Measurements from ENCODE around the gene ZBTB12. TPM values are rescaled to one million over a fixed set of nuclear protein-coding genes. Genes with fewer than 3 reads are reported as not detected.

ZBTB12 gene
- total and polyA plus RNA-seq, 2 experiments from 2014 or later = 4.4 TPM; not detected in 1

GRCh38 chr6:31851485-31851832 is 50.4 kb downstream of the ZBTB12 start:
- H3K4me1 ChIP-seq (ENCODE audit: insufficient read depth) = peaks cover 8% of the 10 kb centered on the region
- H3K27me3 ChIP-seq = no peaks in the 10 kb centered on the region
- WGBS (ENCODE audit: low lambda C conversion rate, missing lambda C conversion rate) = 59% methylated on average over 2 of the region's 2 CpGs
- H2AFZ ChIP-seq = no peak overlapping the region
- peak overlapping the region; percentile 96 for H3K27ac ChIP-seq
- TF ChIP-seq EZH2phosphoT487 (IDR thresholded peaks at IDR 0.05; ENCODE audit: low read depth, severe bottlenecking, unreplicated experiment) (no peak), EZH2 (IDR thresholded peaks at IDR 0.05; ENCODE audit: borderline replicate concordance) (no peak), CTCF (IDR thresholded peaks at IDR 0.05; ENCODE audit: poor library complexity) (no peak)
- H3K9me3 ChIP-seq (ENCODE audit: low read depth) = no peaks in the 10 kb centered on the region
- no peaks in the 10 kb centered on the region for H4K20me1 ChIP-seq (ENCODE audit: insufficient read depth, poor library complexity, severe bottlenecking)
- no peaks in the 10 kb centered on the region for H3K36me3 ChIP-seq (replicated peaks; ENCODE audit: insufficient read depth, low read depth)
- peak overlapping the region; percentile 35 for H3K4me2 ChIP-seq
- H3K4me3 ChIP-seq = no peak overlapping the region
- no peaks in the 10 kb centered on the region for H3K79me2 ChIP-seq
- DNase-seq (ENCODE audit: low spot score) = no peak
- H3K9me2 ChIP-seq (replicated peaks; ENCODE audit: insufficient read depth) = no peaks in the 10 kb centered on the region

- no peaks in the 10 kb centered on the region for H3K36me3 ChIP-seq (replicated peaks; ENCODE audit: insufficient read depth, low read depth)
- H3K27me3 ChIP-seq = no peaks in the 10 kb centered on the region
- TF ChIP-seq EZH2phosphoT487 (IDR thresholded peaks at IDR 0.05; ENCODE audit: low read depth, severe bottlenecking, unreplicated experiment) (no peak), EZH2 (IDR thresholded peaks at IDR 0.05; ENCODE audit: borderline replicate concordance) (no peak), CTCF (IDR thresholded peaks at IDR 0.05; ENCODE audit: poor library complexity) (no peak)
- H3K79me2 ChIP-seq = no peaks in the 10 kb centered on the region
- H3K4me1 ChIP-seq (ENCODE audit: insufficient read depth) = peaks cover 8% of the 10 kb centered on the region
- H3K27ac ChIP-seq = peak overlapping the region; percentile 96
- no peak for DNase-seq (ENCODE audit: low spot score)
- 97% methylated on average over 2 of the region's 2 CpGs for WGBS (ENCODE audit: low lambda C conversion rate, missing lambda C conversion rate)
- H2AFZ ChIP-seq = no peak overlapping the region
- H3K9me2 ChIP-seq (replicated peaks; ENCODE audit: insufficient read depth) = no peaks in the 10 kb centered on the region
- H3K4me3 ChIP-seq = no peak overlapping the region
- H3K9me3 ChIP-seq (ENCODE audit: low read depth) = no peaks in the 10 kb centered on the region
- H3K4me2 ChIP-seq = no peak overlapping the region
- H4K20me1 ChIP-seq (ENCODE audit: insufficient read depth, poor library complexity, severe bottlenecking) = no peaks in the 10 kb centered on the region
Measured at GRCh38 chr6:31850765-31851484, 51.0 kb downstream of the ZBTB12 start.

Small RNA genes lying within 50 kb of the gene (small RNA-seq; reads per million reads assigned to genes)
- gene AL645922.1 = not detected

Other genes with a start within 250 kb of the ZBTB12 start
Only the 30 nearest of the 37 such genes appear.
- gene LY6G5C, start 221.0 kb downstream of the ZBTB12 start, total RNA-seq = 0.32 TPM in 1 of 2 replicates, not detected in the other
- gene LY6G5C, start 221.0 kb downstream of the ZBTB12 start, polyA plus RNA-seq = 0.63 and 5.0 TPM in 2 replicates
- gene ABHD16A, start 198.8 kb downstream of the ZBTB12 start, total RNA-seq = 63.2 and 66.8 TPM in 2 replicates
- gene ABHD16A, start 198.8 kb downstream of the ZBTB12 start, polyA plus RNA-seq = 81.3 and 94.7 TPM in 2 replicates
- gene LY6G6F, start 195.2 kb downstream of the ZBTB12 start, total RNA-seq = not detected in 2 replicates
- gene LY6G6F, start 195.2 kb downstream of the ZBTB12 start, polyA plus RNA-seq = not detected in 2 replicates
- 1.3 TPM in 1 of 2 replicates, not detected in the other for gene LY6G6D, start 186.7 kb downstream of the ZBTB12 start, total RNA-seq
- gene LY6G6D, start 186.7 kb downstream of the ZBTB12 start, polyA plus RNA-seq = 1.2 and 3.0 TPM in 2 replicates
- gene LY6G6C, start 180.3 kb downstream of the ZBTB12 start, total RNA-seq = not detected in 2 replicates
- gene LY6G6C, start 180.3 kb downstream of the ZBTB12 start, polyA plus RNA-seq = 0.30 and 0.39 TPM in 2 replicates
- gene MPIG6B, start 178.7 kb downstream of the ZBTB12 start, total RNA-seq = not detected in 2 replicates
- gene MPIG6B, start 178.7 kb downstream of the ZBTB12 start, polyA plus RNA-seq = 0.33 TPM in 1 of 2 replicates, not detected in the other
- 93.8 and 108 TPM in 2 replicates for gene DDAH2, start 172.8 kb downstream of the ZBTB12 start, total RNA-seq
- gene DDAH2, start 172.8 kb downstream of the ZBTB12 start, polyA plus RNA-seq = 137 and 157 TPM in 2 replicates
- 454 and 463 TPM in 2 replicates for gene CLIC1, start 165.6 kb downstream of the ZBTB12 start, total RNA-seq
- gene CLIC1, start 165.6 kb downstream of the ZBTB12 start, polyA plus RNA-seq = 555 and 599 TPM in 2 replicates
- gene MSH5, start 162.1 kb downstream of the ZBTB12 start, total RNA-seq = 6.4 and 7.9 TPM in 2 replicates
- gene MSH5, start 162.1 kb downstream of the ZBTB12 start, polyA plus RNA-seq = 4.9 and 8.5 TPM in 2 replicates
- gene SAPCD1, start 139.4 kb downstream of the ZBTB12 start, total RNA-seq = 1.4 and 4.1 TPM in 2 replicates
- 1.8 and 2.0 TPM in 2 replicates for gene SAPCD1, start 139.4 kb downstream of the ZBTB12 start, polyA plus RNA-seq
- gene VWA7, start 124.8 kb downstream of the ZBTB12 start, total RNA-seq = 1.5 and 3.4 TPM in 2 replicates
- gene VWA7, start 124.8 kb downstream of the ZBTB12 start, polyA plus RNA-seq = 2.8 and 5.2 TPM in 2 replicates
- gene VARS1, start 106.3 kb downstream of the ZBTB12 start, total RNA-seq = 23.3 and 36.6 TPM in 2 replicates
- 51.0 and 59.6 TPM in 2 replicates for gene VARS1, start 106.3 kb downstream of the ZBTB12 start, polyA plus RNA-seq
- 42.9 and 51.9 TPM in 2 replicates for gene LSM2, start 95.1 kb downstream of the ZBTB12 start, total RNA-seq
- gene LSM2, start 95.1 kb downstream of the ZBTB12 start, polyA plus RNA-seq = 48.7 and 57.9 TPM in 2 replicates
- 1.4 and 2.2 TPM in 2 replicates for gene HSPA1L, start 86.8 kb downstream of the ZBTB12 start, total RNA-seq
- 1.0 and 2.7 TPM in 2 replicates for gene HSPA1L, start 86.8 kb downstream of the ZBTB12 start, polyA plus RNA-seq
- 83.3 and 84.3 TPM in 2 replicates for gene HSPA1A, start 86.5 kb downstream of the ZBTB12 start, total RNA-seq
- gene HSPA1A, start 86.5 kb downstream of the ZBTB12 start, polyA plus RNA-seq = 50.0 and 82.2 TPM in 2 replicates
- gene HSPA1B, start 74.3 kb downstream of the ZBTB12 start, total RNA-seq = 172 and 177 TPM in 2 replicates
- 82.1 and 111 TPM in 2 replicates for gene HSPA1B, start 74.3 kb downstream of the ZBTB12 start, polyA plus RNA-seq
- gene NEU1, start 39.3 kb downstream of the ZBTB12 start, total RNA-seq = 402 and 407 TPM in 2 replicates
- 331 and 388 TPM in 2 replicates for gene NEU1, start 39.3 kb downstream of the ZBTB12 start, polyA plus RNA-seq
- 76.2 and 92.0 TPM in 2 replicates for gene SLC44A4, start 23.1 kb downstream of the ZBTB12 start, total RNA-seq
- 73.5 and 90.8 TPM in 2 replicates for gene SLC44A4, start 23.1 kb downstream of the ZBTB12 start, polyA plus RNA-seq
- 34.1 and 41.9 TPM in 2 replicates for gene EHMT2, start 4.4 kb downstream of the ZBTB12 start, total RNA-seq
- gene EHMT2, start 4.4 kb downstream of the ZBTB12 start, polyA plus RNA-seq = 40.0 and 44.6 TPM in 2 replicates
- 46.3 and 48.3 TPM in 2 replicates for gene C2, start 25.6 kb upstream of the ZBTB12 start, total RNA-seq
- gene C2, start 25.6 kb upstream of the ZBTB12 start, polyA plus RNA-seq = 41.1 and 46.4 TPM in 2 replicates
- gene CFB, start 44.0 kb upstream of the ZBTB12 start, total RNA-seq = 190 and 199 TPM in 2 replicates
- gene CFB, start 44.0 kb upstream of the ZBTB12 start, polyA plus RNA-seq = 287 and 349 TPM in 2 replicates
- gene NELFE, start 56.9 kb upstream of the ZBTB12 start, total RNA-seq = 70.1 and 78.2 TPM in 2 replicates
- gene NELFE, start 56.9 kb upstream of the ZBTB12 start, polyA plus RNA-seq = 78.7 and 86.9 TPM in 2 replicates
- 34.2 and 53.2 TPM in 2 replicates for gene SKIC2, start 57.1 kb upstream of the ZBTB12 start, total RNA-seq
- 61.7 and 64.3 TPM in 2 replicates for gene SKIC2, start 57.1 kb upstream of the ZBTB12 start, polyA plus RNA-seq
- gene DXO, start 70.1 kb upstream of the ZBTB12 start, total RNA-seq = 16.1 and 22.2 TPM in 2 replicates
- 39.3 and 43.8 TPM in 2 replicates for gene DXO, start 70.1 kb upstream of the ZBTB12 start, polyA plus RNA-seq
- gene C4A, start 80.0 kb upstream of the ZBTB12 start, total RNA-seq = 49.1 and 66.8 TPM in 2 replicates
- gene C4A, start 80.0 kb upstream of the ZBTB12 start, polyA plus RNA-seq = 69.9 and 74.4 TPM in 2 replicates
- gene C4B, start 112.7 kb upstream of the ZBTB12 start, total RNA-seq = 57.5 and 68.9 TPM in 2 replicates
- gene C4B, start 112.7 kb upstream of the ZBTB12 start, polyA plus RNA-seq = 78.0 and 80.0 TPM in 2 replicates
- gene CYP21A2, start 136.3 kb upstream of the ZBTB12 start, total RNA-seq = 0.12 and 1.4 TPM in 2 replicates
- 1.7 and 2.4 TPM in 2 replicates for gene CYP21A2, start 136.3 kb upstream of the ZBTB12 start, polyA plus RNA-seq
- 11.6 and 22.0 TPM in 2 replicates for gene TNXB, start 207.3 kb upstream of the ZBTB12 start, total RNA-seq
- gene TNXB, start 207.3 kb upstream of the ZBTB12 start, polyA plus RNA-seq = 7.3 and 9.2 TPM in 2 replicates
- gene ATF6B, start 226.2 kb upstream of the ZBTB12 start, total RNA-seq = 37.9 and 41.9 TPM in 2 replicates
- 43.7 and 52.6 TPM in 2 replicates for gene ATF6B, start 226.2 kb upstream of the ZBTB12 start, polyA plus RNA-seq
- 5.7 and 6.0 TPM in 2 replicates for gene FKBPL, start 228.2 kb upstream of the ZBTB12 start, total RNA-seq
- 6.2 and 6.3 TPM in 2 replicates for gene FKBPL, start 228.2 kb upstream of the ZBTB12 start, polyA plus RNA-seq

Data from hepatocyte (in vitro differentiated cells).